Midbrain (tissue), 1 donor: ENCODE data around the gene ANKS3.

Experiments used
- DNase-seq: peaks from one replicate; lab custom pipeline; 2025; lab: John Stamatoyannopoulos, UW

Gene ANKS3, protein sequence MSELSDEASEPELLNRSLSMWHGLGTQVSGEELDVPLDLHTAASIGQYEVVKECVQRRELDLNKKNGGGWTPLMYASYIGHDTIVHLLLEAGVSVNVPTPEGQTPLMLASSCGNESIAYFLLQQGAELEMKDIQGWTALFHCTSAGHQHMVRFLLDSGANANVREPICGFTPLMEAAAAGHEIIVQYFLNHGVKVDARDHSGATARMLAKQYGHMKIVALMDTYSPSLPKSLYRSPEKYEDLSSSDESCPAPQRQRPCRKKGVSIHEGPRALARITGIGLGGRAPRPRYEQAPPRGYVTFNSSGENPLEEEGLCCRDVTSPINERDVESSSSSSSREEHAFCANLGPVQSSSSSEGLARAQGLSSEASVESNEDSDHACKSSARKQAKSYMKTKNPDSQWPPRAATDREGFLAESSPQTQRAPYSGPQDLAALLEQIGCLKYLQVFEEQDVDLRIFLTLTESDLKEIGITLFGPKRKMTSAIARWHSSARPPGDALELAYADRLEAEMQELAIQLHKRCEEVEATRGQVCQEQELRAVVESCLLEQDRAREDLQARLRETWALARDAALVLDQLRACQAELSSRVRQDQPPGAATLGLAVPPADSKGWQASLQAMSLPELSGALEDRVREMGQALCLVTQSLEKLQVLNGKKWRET

DNA sequence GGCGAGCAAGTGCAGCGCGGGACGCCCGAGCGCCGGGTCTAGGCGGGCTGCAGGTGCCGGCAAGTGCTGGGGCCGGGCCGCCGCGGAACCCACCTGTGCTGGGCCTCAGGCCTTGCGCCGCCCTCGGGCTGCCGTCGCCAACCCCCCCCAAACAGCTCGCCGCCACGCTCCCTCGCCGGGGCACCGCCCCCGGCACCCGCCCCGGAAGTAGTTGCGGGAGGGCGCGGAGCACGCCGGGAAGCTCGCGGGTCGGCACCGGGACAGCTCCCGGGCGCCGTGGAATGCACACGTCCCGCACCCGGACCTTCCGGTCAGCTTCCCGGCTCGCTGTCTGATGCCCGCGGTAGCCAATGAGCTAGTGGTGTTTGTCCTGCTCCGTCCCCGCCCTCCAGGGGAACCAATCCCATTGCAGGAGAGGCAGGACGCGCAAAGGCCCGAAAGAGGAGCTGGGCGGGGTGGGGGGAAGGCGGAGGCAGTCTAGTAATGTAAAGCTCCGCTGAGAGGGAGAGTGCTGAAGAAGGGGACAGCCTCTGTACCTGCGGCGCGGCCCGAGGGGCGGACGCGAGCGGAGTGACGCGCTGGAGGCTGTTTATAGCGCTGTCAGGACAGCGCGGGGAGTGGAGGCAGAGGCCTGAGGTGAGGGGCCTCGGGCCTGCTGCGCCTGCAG lies at the start of gene ANKS3, which contains the start of gene DNAAF8:
Gene ANKS3, minus strand, starts transcription at position 209 of the 667 bp plus-strand sequence. CDS start 4,122 bp downstream, outside the sequence.
Gene DNAAF8, plus strand, starts transcription at position 475 of the 667 bp plus-strand sequence. CDS start 1,978 bp downstream, outside the sequence.
- DNase-seq: peak; percentile 96

DNA sequence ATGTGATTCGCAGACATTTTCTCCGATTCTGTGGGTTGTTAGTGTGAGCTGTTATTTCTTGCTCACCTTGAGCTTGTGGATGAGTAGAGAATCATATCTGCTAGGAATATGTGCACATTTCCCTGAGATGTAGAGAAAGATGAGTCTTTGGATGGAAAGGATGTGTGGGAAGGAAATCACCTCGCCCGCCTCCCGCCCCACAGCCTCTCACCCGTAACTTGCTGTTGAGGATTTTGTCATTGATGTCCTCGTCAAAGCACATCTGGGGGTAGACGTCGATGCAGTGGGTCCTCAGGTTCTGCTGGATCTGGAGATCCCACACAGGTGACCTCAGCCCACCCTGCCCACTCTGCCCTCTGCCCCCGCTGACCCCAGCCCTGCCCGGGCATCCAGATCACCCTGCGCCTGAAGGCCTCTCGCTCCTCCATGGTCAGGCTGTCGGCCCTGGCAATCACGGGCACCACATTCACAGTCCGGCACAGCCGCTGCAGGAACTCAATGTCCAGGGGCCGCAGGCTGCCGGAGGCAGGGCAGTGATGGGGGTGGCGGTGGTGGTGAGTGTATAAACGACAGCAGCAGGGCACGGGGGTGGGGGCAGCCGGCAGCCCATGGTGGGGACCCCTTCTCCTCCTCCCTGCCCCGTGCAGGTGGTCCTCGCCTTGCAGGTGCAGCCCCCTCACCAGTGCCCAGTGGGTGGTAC lies 49.3 kb upstream of the ANKS3 start:
- no peak for DNase-seq

DNA sequence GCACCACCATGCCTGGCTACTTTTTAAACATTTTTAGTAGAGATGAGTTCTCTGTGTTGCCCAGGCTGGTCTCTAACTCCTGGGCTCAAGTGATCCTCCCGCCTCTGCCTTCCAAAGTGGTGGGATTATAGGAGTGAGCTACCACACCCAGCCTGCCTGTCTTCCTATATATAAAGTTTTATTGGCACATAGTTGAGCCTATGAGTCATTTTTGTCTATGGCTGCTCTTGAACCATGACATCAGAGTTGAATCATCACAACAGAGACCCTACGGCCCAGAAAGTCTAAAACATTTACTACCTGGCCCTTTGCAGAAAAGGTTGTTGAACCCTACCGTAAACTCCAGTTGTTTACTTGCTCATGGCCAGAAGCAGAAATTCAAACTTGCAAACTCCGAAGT lies 46.2 kb upstream of the ANKS3 start:
- no peak for DNase-seq

DNA sequence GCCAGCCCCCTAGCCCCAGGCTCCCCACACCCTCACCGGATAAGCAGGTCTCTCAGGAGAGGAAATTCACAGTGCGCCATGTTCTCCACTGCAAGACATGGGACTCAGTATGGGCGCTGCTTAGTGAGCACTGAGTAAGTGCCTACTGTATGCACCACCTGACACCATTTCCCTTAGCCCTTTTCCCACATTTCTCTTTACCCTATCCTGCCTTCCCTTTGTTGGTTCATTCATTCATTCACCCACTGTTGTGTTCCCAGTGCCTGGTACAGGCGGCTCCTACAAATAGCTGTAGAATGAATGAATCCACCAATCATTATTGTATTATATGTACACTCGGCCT lies 44.0 kb upstream of the ANKS3 start:
- no peak for DNase-seq

DNA sequence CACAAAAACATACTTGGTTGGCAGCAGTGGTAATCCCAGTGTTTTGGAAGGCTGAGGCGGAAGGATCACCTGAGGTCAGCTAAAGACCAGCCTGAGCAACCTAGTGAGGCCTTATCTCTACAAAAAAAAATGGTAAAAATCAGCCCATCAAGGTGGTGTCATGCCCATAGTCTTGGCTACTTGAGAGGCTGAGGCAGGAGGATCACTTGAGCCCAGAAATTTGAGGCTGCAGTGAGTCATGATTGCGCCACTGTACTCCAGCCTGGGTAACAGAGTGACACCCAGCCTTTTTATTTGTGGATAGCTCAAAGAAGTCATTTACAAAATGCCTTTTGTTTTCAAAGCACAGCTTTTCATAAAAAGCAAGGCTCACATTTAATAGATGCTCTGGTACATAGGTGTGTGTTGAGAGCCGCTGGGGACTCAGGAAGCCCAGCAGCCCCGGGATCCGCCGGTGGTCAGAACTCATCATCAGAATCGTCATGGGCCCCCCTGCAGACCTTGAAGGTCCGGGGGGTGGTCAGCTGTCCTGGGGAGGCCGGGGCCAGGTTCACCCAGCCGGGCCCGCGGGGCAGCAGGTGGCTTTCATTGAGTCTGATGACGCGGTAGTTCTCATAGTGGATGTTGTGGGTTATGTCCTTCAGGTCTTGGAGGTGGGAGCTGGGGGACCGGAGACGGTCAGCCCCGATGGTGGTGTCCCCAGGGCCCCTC lies 43.4 kb upstream of the ANKS3 start:
- no peak for DNase-seq

DNA sequence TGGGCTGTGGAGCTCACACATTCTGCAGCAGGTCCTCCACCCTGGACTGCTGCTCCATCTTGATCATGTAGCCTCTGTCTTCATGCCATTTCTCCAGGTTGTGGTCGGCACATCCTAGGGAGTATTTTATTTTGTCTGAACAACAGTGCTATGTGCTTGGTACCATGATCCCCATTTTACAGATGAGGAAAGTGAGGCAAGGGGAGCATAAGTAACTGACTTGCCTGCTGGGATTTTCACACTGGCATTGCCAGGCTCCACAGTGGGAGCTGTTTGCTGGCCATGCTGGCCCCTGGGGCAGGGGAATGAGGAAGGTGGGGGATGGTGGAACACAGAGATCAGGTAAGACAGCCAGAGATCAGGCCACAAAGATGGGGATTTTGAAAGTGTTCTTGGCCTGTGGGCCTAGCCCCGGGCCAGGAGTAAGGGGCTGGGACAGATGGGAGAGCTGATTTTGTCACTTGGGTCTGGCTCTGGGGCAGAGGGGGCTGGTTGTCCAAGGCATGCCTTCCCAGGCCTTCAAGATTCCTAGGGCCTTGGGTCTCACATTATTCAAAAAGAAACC lies 42.2 kb upstream of the ANKS3 start:
- no peak for DNase-seq

DNA sequence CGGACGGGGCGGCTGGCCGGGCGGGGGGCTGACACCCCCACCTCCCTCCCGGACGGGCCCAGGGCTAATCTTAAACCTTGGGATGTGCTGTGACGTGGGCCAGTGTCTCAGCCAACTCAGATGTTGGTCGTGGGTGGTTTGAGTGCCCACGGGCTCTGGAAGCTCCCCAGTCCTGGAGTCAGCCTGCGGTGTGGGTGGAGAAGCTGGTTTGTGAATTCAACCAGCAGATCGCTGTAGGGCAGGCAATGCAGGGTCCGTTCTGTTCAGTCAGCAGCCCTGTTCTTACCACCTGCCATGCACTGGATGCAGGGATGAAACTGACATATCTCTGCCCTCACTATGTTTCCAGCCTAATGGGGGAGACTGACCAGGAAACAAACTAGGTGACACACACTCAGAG lies 40.9 kb upstream of the ANKS3 start:
- DNase-seq: no peak

DNA sequence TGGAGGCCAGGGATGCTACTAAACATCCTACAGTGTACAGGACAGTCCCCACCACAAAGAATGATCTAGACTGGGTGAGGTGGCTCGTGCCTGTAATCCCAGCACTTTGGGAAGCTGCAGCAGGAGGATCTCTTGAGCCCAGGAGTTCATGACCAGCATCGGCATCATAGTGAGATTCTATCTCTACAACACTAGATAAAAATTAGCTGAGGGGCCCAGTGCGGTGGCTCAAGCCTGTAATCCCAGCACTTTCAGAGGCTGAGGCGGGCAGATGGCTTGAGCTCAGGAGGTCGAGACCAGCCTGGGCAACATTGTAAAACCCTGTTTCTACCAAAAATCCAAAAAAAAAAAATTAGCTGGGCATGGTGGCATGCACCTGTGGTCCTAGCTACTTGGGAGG lies 38.3 kb upstream of the ANKS3 start:
- DNase-seq: no peak

DNA sequence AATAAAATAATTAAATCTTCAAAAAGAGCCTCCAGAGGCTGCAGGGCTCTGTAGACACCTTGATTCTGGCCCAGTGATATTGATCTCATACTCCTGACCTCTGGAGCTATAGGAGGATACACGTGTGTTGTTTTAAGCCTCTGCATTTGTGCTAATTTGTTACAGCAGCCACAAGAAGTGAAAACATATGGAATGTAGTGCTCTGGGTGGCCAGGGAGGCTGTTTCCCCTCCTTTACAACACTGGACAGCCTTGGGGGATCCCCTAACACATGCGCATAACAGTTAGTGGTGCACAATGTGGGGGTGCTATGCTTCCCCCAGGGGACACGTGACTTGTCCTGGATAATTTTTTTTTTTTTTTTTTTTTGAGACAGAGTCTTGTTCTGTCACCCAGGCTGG lies 37.6 kb upstream of the ANKS3 start:
- DNase-seq: no peak

DNA sequence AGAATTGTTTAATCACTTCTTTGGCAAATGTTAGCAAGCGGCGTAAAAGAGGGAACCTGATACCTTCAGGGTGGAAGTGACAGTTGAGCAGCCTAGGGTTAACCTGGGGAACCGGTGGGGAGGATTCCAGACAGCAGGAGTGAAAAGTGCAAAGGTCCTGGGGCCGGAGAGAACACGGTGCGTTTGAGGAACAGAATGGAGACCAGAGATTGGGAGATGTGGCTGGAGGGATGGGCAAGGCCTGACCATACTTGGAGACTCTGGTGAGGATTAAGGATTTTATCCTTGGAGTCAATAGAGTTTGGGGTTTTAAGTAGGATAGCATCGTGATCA lies 35.2 kb upstream of the ANKS3 start:
- DNase-seq: no peak

DNA sequence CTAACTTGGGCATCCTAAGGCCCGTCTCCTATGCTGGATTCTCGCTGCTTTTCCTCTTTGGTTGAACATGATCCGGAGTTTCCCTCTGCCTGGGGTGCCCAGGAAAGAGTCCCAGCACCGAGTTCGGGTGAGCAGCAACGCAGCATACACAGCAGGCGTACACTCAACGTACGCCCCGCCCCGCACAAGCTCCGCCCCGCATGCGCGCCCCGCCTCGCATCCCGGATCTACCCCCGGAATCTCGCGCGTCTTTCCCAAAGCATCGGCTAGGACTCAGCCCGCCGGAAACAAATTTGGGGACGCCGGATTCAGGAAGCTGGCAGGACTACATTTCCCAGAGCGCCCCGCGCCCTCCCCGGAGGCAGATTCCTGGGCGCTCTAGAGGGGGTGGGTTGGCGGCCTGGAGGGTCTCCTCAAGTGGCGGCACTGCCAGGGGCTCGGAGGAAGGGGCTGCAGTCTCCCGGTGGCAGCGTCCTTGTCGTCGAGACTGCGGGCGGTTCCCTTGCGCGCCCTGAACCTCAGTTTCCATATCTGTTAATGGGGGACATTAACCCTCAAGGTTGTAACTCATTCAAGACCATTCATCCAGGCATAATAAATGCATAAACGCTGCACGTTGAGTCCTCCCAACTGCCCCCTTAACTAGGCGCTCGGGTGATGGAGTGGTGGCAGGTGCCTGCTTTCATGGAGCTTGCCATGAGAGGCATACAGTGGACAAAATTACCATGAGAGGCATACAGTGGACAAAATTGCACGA lies 34.7 kb upstream of the ANKS3 start:
- DNase-seq: peak; percentile 98

DNA sequence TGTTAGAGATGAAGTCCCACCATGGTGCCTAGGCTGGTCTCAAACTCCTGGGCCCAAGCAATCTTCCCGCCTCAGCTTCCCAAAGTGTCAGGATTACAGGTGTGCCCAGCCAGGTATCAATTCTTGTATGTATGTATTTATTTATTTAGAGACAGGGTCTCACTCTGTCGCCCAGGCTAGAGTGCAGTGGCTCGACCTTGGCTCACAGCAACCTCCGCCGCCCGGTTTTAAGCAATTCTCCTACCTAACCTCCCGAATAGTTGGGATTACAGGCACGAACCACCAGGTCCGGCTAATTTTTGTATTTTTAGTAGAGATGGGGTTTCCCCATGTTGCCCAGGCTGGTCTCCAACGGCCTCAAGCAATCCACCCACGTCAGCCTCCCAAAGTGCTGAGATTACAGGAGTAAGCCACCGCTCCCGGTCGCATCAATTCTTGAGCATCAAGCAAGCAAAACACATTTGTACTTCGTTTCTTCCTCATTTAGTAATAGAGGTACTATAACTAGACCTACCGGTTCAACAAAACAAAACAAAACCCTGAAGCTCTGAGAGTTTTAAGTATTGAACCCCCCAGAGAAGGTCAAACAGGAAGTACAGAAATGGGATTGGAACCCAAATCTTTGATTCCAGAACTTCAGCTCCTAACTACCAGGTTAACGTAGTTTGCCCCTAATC lies 33.9 kb upstream of the ANKS3 start:
- no peak for DNase-seq

DNA sequence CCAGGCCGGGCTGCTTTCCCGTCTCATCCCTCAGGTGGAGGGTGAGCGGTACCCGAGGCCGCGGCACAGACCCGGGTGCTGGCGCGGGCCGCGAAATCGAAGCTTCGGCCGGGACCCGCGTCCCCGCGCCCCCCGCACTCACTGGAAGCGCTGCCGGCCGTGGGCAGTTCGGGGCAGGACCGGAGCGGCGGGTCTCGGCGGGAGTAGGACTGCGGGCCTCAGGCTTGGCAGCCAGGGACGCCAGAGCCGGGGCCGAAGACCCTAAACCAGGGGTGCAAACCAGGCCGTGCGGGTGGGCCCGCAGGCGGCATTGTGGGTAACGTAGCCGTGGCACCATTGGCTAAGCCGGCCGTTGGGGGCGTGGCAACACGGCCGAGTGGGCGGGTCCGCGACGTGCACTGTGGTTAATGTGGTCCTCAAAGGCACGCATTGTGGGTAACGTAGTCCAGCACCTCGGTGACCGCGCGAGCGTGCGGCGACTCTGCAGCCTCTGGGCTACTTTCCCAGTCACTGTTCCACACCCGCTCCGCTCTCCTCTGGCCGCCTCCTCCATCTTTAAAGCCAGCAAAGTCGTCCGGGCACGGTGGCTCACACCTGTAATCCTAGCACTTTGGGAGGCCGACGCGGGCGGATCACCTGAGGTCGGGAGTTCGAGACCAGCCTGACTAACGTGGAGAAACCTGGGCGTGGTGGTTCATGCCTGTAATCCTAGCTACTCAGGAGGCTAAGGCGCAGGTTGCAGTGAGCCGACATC lies 33.0 kb upstream of the ANKS3 start, which contains the start of gene ZNF500:
Gene ZNF500, minus strand, starts transcription at position 288 of the 754 bp plus-strand sequence. CDS start 1,184 bp downstream, outside the sequence.
- DNase-seq: peak; percentile 97

DNA sequence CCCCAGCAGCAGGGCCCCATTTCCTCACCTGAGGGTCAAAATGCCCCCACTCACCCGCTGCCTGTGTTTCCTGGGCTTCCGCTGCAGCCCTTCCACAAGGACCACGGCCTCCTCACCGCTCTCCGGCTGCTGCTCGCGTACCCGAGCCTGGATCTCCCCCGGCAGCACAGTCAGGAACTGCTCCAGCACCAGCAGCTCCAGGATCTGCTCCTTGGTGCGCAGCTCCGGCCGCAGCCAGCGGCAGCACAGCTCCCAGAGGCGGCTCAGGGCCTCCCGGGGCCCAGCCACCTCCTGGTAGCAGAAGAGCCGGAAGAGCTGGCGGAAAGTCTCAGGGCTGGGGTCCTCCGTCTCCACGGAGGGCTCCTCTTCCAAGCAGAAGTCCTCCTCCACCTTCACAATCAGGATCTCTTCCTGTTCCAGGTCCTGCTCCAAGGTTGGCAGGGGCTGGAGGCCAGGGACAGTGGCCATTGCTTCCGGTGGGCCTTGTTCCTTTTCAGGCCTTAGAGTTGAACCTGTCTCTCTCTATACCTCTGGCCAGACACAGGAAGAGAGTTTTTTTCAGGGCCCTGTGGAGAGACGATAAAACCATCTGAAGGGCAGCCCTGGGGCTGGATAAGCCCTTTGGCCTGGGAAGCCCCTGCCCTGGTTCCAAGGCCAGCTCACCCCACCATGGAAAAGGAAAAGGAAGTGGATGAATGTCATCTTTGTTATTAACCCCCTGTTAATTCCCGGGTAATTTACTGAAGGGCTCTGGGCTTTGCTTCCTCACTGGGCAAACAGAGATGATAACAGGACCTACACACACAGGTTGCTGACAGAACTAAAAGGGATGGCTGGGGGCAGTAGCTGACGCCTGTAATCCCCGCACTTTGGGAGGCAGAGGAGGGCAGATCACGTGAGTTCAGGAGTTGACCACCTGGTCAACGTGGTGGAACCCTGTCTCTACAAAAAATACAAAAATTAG lies 31.7 kb upstream of the ANKS3 start:
- no peak for DNase-seq

DNA sequence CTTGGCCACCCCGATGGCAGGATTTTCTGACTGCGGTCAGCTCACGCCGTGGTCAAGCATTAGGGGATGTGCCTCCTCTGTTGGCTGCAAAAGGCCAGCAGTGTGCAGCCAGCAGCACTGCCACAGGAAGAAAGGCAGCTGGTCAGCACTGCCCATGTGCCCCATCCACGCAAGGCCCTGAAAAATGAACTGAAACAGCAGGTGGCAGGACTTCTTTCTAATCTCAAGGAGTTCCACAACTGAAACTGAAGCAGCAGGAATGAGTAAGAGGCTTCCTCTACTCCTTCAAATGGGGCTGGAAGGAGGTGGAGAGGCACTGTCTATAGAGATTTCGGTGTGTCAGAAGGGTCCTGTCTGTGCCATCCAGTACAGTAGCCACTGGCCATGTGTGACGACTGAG lies 29.7 kb upstream of the ANKS3 start:
- DNase-seq: no peak

DNA sequence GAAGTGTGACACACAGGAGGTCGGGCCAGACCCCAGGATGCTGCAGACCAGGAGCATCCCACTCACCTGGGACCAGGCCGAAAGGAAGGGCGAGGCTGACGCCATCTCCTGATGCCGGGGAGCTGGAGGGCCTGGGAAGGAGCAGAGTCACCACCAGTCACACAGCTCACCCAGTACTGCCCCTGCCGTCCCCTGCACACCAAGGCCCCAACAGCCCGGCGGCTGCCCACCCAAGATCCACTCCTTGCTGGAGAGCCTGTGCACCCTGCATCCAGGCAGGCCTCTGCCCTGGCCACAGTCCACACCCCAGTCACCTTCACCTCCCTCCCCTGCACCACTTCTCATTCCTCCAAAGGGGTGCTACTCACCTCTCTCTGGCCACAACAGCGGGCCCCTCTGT lies 28.1 kb upstream of the ANKS3 start:
- no peak for DNase-seq

DNA sequence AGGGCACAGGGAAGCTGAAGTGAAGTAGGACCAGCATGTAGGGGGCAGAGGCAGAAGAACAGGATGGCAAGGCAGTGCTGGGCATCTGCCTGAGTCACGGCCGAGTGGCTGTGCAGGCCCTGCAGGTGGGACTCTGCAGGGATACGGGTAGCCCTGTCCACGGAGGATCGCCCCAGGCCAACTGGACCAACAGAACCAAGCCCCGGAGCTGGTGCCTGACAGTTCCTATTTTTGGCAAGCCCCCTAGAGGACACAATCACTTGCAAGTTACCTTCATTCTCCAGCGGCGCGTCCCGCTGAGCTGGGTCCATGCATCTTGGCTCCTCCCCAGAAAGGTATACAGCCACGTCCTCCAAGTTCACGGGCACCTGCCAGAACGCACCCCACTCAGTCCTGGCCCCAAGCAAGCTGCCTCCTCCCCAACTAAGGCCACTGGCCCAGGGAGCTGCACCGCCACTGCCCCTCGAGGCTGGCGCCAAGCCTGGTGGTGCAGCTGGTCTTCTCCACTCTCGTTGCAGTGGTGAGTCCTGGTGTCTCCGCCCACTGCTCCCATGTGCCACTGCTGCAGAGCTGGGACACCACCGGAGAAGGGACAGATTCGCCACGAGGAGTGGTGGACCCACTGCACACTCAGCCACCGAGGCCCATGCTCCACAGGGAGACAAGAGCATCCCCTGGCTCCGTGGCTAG lies 26.3 kb upstream of the ANKS3 start:
- DNase-seq: no peak
